Measurements from ENCODE around the gene OSBPL9.
A peak's percentile ranks its signal among the peaks of the same experiment; 100 is the strongest.
"Not testable (repeated sequence)": the region's sequence is repeated elsewhere in the genome, so short reads cannot be mapped to it uniquely, and the experiment has no call there.

OSBPL9 gene

DNA sequence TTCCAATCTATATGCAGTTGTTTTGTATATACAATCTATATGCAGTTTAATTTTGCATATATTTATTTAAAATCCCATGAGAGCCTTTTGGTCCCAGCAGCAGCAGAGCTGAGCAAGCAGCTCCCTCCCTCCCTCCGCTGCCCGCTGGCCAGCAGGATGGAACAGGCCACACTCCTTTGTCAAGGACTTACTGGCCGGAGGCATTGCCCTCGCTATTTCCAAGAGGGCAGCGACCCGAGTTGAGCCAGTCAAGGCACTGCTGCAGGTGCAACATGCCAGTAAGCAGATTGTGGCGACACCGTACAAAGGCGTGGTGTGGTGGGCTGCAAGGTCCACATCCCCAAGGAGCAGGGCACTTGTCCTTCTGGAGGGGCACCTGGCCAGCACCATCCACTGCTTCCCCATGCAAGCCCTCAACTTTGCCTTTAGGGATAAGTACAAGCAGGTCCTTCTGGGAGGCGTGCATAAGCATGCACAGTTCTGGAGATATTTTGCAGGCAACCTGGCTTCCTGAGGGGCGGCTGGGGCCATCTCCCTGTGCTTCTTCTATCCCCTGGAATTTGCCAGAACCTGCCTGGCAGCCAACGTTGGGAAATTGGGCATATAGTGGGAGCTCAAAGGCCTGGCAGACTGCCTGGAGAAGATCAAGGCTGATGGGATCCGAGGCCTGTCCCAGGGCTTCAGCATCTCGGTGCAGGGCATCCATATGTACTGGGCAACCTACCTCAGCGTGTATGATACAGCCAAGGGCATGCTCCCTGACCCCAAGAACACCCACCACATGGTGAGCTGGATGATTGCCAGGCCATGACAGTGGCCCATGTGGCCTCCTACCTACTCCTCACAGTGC, 92.2 kb downstream of the OSBPL9 start:
- DNase-seq (ENCODE audit: low read depth, low spot score): no peak

DNA sequence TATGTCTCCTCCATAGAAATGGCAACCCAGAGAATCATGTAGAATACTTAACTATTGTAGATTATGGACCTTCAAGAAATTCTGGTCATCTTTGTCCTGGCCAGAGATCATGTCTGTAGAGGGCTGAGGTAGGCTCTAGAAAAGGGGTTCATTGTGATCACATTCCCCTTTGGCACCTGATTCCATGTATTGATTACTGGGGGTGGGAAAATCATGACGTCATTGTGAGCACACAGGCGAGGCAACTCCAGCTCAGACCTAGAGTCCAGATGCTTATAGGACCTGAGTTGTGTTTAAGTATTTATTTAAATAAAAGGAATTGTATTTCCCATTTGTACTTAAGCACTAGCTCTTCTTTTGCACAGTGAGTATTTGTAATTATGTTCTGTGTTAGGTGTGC, 93.1 kb downstream of the OSBPL9 start:
- no peak for DNase-seq (ENCODE audit: low read depth, low spot score)

DNA sequence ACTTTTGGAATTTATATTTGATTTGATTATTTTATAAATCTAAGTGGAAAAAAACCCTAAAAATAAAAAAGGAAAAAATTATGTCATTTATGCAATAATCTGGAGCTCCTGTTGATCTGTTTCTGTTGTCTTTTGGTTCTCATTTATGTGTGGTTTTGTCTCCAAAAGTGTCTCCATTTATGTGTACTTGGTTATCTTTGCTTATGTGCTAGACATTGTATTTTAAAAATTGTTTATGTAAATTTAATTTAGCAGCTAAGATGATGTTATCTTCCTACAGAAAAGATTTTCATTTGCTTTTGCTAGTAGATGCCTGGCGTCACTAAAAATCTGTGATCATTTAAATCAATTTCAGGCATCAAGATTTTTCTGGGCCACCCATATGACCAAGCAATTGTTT, 95.7 kb downstream of the OSBPL9 start:
- no peak for DNase-seq (ENCODE audit: low read depth, low spot score)

DNA sequence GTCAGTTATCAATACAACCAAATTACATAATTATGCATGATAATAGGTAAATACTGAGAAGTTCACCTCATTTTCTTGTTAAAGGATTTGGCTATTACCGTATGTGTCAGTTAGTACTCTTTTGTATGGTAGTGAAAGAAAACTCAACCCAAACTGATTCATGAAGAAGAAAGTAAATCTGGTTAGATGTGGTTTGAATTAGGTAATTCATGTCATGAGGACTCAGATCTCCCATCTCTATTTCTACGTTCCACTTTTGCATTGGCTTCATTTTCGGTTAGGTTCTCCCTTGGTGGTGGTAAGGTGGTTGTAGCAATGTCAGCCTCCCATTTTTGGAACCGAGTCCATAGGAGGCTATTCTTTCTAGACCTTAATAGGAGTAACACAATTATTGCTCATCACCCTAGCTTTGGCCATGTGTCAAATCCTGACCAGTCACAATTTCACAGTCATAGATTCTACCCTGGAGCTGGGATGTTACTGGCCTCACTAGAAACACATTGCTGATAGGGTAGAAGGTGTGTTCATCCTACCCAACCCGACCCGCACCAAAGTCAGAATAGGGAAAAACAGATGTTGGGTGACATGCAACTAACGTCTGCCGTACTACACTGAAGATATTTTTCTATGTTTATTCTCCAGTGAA, 97.6 kb downstream of the OSBPL9 start:
- no peak for DNase-seq (ENCODE audit: low read depth, low spot score)

DNA sequence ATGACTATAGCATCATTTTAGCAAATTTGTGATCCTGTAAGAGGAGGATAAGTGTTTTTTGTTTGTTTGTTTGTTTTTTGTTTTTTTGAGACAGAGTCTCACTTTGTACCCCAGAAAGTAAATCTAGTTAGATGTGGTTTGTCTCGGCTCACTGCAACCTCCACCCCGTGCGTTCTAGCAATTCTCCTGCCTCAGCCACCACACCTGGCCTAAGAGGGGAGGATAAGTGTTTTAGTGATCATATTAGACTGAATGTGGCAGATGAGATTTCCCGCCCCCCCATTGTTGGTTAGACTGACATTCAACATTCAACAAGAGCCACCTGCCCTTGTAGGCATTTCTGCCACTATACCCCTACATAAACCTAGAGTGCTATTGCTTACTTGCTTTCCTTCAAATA, 98.5 kb downstream of the OSBPL9 start:
- no peak for DNase-seq (ENCODE audit: low read depth, low spot score)

DNA sequence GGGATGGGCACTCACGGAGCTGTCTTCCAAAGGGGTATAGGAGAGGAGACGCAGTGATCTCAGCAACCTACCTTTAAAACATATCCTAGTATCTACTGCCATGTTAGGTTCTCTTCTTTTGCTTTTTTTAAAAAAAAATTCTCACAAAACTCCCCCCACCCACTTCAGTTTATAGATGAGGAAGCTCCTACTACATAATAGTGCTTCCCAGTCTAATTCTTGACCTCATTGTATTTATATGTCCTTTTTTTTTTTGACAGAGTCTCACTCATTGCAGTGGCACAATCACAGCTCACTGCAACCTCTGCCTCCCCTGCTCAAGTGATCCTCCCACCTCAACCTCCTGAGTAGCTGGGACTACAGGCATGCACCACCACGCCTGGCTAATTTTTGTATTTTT, 99.9 kb downstream of the OSBPL9 start:
- DNase-seq (ENCODE audit: low read depth, low spot score): no peak

DNA sequence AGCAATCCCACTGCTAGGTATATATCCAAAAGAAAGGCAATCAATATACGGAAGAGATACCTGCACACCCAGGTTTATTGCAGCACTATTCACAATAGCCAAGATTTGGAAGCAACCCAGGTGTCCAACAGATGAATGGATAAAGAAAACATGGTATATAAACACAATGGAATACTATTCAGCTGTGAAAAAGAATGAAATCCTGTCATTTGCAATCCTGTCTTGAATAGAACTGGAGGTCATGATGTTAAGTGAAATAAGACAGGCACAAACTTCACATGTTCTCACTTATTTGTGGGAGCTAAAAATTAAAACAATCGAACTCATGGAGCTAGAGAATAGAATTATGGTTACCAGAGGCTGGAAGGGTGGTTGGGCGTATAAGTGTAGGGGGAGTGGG, 101.0 kb downstream of the OSBPL9 start:
- DNase-seq (ENCODE audit: low read depth, low spot score): no peak

DNA sequence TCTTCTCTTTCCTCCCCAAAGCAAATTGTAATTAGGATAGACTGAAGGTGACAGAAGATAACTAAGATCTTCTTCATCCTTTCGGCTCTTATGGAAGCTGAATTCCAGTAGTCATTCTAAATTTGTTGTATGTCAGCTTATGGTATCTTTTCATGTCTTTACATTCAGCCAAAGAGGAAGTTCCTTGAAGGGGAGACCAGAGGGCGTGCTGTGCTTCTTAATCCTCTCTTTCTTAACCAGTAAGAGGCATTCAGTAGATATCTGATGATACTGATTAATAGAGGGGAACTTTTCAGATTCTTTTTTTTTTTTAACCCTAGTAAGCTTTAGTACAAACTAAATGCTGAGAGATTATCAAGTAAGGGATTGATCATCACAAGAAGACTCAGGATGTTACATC, 102.3 kb downstream of the OSBPL9 start:
- no peak for DNase-seq (ENCODE audit: low read depth, low spot score)

DNA sequence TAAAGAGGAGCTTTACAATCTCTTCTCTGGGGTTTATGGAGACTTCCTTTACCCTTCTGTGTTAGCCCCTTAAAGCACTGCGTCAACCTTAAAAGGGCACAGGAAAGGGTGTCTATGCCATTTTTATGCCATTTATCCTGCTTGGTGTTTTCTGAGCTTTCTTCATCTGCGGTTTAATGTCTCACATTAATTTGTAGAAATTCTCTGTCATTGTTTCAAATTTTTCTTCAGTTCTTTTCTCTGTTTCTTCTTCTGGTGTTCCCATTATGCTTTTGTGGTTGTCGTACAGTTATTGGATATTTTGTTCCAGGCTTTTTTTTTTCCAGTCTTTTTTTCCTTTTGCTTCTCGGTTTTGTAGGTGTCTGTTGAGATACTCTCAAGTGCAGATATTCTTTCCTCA, 107.9 kb downstream of the OSBPL9 start:
- no peak for DNase-seq (ENCODE audit: low read depth, low spot score)

DNA sequence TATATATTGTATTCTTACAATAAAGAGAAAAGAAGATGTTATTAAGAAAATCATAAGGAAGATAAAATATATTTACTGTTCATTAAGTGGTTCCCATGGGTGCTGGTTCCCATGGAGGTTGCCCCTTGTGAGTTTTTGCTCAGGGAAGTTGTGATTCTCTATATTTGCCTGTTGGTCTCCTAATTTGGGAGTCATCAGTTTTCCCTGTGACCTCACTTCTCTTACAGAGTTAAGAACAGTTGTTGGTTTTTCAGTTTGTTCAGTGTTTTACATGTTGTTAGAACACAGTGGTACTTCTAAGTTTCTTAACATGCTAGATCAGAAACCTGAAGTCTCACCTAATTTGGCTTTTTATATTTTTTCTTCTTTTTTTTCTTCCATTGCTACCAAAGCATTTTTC, 109.2 kb downstream of the OSBPL9 start:
- DNase-seq (ENCODE audit: low read depth, low spot score): no peak

DNA sequence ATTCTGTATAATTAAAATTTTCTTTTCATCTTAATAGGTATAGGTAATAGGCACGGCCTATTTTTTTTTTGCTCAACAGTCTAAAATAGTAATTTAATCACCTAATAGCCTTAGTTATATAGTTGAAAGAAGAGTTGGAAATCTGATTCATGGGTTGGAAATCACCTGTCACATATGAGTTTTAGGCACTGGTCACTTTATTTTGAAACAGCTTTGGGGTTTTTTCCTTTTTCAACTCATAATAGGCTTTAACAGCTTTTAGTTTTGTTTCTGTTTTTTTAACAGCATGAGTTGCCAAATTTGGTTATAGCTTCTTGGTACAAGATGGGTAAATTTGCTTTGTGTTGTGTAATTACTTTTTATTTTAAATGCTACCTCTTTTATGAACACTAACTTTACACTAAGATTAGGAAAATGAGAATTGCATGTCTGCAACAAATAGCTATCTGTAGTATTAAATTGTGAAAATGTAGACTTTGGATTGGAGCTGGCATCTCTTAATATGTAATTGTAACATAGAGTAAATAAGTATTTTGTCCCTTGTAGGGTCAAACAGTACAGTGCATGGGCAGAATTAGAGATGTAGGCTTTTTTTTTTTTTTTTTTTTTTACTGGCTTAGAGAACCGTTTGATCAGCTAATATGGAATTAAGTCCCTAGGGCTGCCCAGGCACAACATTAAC, 109.8 kb downstream of the OSBPL9 start:
- no peak for DNase-seq (ENCODE audit: low read depth, low spot score)

DNA sequence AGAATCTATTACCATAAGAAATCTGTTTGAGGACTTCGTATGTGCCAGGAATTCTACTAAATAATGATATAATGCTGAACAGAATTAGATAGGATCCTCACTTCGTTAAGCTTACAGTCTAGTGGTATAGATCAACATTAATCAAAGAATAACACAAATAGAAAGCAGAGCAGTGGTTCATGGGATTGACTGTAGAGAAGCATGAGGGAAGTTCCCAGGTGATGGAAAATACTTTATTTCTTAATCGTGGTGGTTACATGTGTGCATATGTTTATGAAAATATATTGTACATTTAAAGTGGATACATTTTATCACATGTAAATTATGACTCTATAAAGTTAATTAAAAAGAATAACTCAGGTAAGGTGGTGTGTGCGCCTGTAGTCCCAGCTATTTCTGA, 110.5 kb downstream of the OSBPL9 start:
- DNase-seq (ENCODE audit: low read depth, low spot score): no peak

DNA sequence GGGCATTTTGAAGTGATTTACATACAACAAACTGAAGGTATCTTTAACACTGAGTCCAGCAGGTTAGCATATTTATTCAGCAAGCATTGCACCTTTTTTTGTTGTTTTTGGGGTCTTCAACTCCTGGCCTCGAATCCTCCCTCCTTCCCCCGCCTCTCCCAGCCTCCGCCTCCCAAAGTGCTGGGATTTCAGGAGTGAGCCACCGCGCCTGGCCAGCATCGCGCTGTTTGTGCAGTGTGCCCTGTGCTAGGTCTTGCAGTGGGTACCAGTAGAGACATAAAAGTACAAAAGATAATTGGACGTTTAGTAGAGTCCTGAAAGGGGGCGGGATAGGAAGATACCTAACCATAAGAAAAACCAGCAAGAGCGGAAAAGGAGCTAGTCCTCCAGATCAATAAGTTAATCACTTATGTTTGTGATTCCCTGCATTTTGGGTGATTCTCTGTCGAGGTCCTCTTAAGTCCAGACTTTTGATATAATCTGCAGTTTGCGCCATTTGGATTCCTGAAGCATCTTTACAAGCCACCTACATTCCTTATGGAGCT, 111.8 kb downstream of the OSBPL9 start:
- DNase-seq (ENCODE audit: low read depth, low spot score): no peak

DNA sequence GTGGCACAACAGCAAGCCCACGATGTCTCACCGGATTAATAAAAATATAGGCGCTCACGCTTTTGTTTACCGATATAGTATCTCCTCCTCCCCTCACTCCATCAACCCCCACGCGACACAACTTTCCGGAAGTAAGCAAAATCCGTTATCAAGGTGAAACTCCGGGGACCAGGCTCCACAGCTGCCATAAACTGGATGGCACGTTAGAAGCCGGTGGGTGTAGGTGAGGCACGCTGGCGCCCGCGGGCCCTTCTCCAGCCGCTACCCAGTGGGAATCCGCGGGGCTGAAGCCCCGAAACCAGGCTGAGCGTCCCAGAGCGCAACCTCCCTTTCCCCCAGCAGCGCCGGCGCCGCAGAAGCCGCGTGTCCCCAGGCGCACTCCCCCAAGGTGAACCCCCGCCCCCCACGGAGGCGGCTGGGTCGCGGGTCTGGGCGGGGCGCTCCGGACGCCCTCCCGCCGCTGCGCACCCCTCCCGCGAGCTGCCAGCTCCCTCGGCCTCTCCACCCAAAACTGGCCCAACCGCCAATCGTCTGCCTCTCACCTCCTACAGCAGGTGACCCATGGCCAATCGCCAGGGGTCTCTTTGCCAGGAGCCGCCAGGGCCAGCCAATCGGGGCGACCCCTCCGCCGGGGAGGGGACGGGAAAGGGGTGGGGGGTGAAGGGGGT, 112.4 kb downstream of the OSBPL9 start:
- DNase-seq (ENCODE audit: low read depth, low spot score): peak; percentile 24

DNA sequence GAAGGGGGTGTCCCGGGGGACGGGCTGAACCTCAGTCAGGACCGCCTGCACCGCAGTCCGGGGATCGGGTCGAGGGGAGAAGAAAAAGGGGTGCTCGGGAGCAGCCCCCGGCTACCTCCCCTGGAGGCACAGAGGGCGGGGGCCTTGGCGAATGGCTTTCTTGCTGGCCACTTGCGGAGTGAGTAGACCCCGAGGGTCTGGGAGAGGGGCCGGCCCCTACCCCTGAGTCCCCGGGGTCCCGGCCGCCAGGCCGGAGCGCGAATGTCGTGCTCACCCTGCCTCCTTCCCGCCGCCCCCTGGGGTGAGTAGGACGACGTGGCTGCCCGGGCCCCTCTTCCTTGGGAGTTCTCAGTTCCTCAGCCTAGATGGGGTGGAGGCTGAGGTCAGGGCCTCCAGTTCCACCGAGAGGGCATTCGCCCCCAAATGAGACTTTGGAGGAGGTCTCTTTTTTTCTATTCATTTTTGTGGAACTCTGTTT, 113.0 kb downstream of the OSBPL9 start:
- no peak for DNase-seq (ENCODE audit: low read depth, low spot score)

DNA sequence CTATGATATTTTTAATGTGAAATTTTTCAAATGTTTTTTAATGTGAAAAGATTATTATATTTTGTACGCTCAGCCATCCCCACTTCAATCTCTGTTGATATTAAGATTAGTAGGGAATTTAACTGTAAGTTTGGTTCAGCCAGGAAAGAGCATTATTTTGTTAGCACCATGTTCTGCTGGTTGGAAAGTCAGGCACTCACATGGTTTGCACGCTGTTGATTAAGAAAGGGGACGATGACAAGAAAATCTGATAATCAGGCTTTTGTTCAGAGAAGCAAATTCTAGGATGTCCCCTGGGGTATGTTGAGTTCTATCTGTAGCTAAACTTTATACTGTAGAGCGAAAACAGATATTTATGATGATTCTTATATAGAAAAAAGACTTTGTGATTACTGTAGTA, 115.1 kb downstream of the OSBPL9 start:
- no peak for DNase-seq (ENCODE audit: low read depth, low spot score)

DNA sequence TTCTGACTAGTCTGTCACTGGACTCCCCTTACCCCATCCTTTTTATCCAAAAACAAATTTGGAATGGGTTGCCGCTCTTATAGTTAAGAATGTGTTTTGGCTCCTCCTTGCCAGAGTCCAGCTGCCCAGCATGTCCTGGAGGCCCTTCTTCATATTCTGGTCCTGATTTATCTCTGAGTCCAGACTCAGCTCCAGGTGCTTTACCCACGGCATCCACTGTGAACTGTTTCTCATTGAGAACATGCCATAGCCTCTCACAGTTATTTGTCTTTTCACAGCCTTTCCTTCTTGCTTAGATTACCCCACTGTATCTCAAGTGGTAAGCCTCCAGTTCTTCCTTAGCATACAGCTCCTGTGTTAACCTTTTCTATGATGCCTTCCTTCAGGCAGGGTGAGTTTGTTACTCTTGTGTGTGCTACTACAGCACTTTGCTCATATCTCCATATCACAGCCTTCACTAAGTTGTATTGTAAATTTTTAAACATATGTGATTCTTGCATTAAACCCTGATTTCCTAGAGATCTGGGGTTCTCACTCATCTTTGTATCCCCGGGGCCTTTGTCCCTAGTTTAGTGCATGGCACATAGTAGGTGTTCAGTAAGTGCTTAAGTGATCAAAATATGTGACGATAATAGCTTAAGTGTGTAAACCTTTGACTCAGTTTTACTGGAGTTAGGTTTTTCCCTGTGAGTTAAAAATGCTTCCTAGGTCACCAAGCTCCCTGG, 116.0 kb downstream of the OSBPL9 start:
- no peak for DNase-seq (ENCODE audit: low read depth, low spot score)

DNA sequence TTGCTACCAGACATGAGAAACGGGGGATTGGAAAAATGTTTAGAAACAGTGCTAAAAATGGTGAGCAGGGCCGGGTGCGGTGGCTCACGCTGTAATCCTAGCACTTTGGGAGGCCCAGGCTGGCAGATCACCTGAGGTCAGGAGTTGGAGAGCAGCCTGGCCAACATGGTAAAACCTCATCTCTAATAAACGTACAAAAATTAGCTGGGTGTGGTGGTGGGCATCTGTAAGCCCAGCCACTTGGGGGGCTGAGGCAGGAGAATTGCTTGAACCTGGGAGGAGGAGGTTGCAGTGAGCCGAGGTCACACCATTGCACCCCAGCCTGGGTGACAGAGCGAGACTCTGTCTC, 116.5 kb downstream of the OSBPL9 start:
- DNase-seq (ENCODE audit: low read depth, low spot score): not testable (repeated sequence)

DNA sequence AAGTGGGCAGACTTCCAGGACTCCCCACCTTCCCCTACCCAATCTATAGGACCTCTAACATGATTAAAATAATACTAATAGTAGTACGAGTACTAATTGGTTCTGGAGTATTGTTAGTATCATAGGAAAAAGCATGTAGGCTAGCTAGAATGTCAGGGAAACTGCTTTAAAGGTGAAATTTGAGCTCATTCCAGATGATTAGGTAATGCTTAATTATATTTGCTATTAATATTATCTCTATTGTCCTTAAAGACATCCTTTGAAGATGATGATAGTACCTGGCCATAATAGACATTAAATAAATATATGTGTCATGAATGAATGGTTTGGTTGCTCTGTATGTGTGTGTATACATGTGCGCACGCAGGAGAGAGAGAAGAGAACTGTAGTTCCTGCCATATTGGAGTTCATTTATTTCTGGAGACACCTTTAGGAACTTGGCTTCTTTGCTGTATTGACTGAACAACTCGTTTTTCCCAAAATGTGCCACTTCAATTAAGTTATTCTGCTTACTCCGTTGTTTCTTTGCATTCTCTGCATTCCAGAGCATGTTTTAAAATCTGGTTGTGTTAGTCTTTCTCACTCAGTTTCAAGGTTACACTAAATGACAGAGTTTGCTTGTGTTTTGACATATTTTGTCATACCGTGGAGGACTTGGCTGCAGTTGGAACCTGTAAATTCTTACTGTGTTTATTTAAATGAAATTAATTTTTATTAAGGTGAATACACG, 117.1 kb downstream of the OSBPL9 start:
- no peak for DNase-seq (ENCODE audit: low read depth, low spot score)

DNA sequence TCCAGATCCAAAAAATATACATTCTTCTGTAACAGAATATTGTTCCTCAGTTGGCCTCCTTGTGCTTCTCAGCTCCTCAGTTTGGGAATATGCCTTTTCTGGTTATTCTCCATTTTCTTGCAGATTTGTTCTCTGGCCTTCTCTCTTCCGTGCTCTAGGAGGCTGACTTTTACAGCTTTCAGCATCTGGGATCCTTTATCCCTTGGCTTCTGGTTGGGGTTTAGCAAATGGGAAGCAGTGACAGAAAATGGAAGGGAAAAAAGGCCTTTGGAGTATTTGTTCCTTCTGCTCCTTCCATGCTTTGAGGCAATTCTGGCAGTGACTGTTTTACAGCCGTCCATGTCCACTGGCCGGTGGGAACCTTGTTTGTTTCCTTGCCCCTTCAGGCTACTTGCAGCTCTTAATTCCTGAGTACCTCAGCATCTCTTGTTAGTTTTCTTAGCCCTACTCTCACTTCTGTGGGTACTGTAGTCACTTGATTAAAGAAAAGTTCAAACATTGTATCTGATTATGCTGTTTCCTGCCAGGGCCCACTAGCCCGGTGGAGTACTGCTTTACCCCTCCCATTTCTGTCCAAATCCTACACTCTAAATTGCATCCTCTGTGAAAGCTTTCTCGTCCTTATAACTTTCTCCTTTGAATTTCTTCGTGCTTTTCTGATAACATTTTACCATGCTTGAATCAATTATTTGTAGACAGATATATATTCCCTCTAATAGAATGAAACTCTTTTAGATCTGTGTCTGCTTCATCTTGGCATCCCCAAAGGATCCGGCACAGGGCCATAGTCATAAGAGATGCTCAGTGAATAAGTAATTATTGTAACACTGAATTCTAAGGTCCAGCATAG, 118.2 kb downstream of the OSBPL9 start:
- no peak for DNase-seq (ENCODE audit: low read depth, low spot score)

Measured in brain pericyte (primary cell).